ENCODE data around the gene PPP1R36. TPM values are rescaled to one million over a fixed set of nuclear protein-coding genes. Genes with fewer than 3 reads are reported as not detected.
A peak's percentile ranks its signal among the peaks of the same experiment; 100 is the strongest.
"Not testable (repeated sequence)": the region's sequence is repeated elsewhere in the genome, so short reads cannot be mapped to it uniquely, and the experiment has no call there.

PPP1R36 gene
- total RNA-seq, 1 donor from 2014 or later = not detected

DNA sequence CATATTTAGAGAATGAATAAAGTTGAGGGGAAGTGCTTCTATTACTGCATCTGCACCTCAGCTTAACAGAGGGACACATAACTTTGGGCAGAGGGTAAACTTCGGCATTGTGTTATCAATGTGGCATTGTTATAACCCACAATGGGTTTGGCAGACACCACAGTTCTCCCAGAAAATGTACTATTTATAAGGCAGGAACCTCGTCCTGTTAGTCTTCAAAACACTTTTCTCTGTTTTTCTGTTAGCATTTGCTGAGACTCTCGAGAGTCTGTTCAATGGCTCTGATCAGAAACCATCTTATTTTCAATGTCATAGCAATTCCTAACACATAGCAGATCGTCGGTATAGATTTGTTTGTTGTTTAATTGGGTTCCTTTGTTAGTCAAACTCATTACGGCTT lies 13.9 kb downstream of the PPP1R36 start:
- peaks cover 3 to 22% of the 10 kb centered on the region in 2 donors for H3K4me1 ChIP-seq
- H3K27me3 ChIP-seq = no peaks in the 10 kb centered on the region
- intact Hi-C loops (cut with DNase I) = no loop called here
- no peaks in the 10 kb centered on the region for H3K9me3 ChIP-seq
- no peak overlapping the region for H3K4me3 ChIP-seq
- no peak overlapping the region for H3K27ac ChIP-seq
- H3K36me3 ChIP-seq = no peaks in the 10 kb centered on the region
- DNase-seq (ENCODE audit: low spot score in 2 of 2) = no peak
- TF ChIP-seq, protein P1, sequence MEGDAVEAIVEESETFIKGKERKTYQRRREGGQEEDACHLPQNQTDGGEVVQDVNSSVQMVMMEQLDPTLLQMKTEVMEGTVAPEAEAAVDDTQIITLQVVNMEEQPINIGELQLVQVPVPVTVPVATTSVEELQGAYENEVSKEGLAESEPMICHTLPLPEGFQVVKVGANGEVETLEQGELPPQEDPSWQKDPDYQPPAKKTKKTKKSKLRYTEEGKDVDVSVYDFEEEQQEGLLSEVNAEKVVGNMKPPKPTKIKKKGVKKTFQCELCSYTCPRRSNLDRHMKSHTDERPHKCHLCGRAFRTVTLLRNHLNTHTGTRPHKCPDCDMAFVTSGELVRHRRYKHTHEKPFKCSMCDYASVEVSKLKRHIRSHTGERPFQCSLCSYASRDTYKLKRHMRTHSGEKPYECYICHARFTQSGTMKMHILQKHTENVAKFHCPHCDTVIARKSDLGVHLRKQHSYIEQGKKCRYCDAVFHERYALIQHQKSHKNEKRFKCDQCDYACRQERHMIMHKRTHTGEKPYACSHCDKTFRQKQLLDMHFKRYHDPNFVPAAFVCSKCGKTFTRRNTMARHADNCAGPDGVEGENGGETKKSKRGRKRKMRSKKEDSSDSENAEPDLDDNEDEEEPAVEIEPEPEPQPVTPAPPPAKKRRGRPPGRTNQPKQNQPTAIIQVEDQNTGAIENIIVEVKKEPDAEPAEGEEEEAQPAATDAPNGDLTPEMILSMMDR (IDR thresholded peaks at IDR 0.05) = no peak

DNA sequence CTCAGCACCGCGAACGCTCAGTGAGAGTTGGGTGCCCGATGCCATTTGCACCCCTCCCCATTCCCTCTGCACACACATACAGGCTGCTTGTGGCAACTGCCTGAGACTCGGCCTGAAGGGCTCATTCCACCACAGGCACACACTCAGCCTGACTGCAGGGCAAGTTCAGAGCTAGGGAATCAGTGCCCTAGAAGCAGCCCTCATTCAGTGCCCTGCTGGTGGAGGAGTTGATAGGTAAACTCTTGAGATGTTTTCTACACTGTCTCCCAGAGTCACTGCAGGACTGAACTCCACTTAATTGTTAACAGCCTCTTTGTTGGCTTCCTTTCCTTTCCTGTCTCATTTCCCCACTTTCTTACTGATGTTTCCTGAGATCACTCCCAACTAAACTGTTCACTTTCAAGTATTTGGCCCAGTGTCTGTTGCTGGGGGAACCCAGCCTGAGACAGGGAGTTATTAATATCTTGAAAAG lies 16.9 kb downstream of the PPP1R36 start:
- no peaks in the 10 kb centered on the region for H3K9me3 ChIP-seq
- no peaks in the 10 kb centered on the region for H3K36me3 ChIP-seq
- intact Hi-C loops (cut with DNase I) = no loop called here
- H3K4me3 ChIP-seq = no peak overlapping the region
- H3K27me3 ChIP-seq = no peaks in the 10 kb centered on the region
- TF ChIP-seq, protein P1 (IDR thresholded peaks at IDR 0.05) = no peak
- no peak for DNase-seq (ENCODE audit: low spot score in 2 of 2)
- H3K4me1 ChIP-seq = peaks cover 3 to 33% of the 10 kb centered on the region in 2 donors
- H3K27ac ChIP-seq = peak overlapping the region; percentile 73 to 76

DNA sequence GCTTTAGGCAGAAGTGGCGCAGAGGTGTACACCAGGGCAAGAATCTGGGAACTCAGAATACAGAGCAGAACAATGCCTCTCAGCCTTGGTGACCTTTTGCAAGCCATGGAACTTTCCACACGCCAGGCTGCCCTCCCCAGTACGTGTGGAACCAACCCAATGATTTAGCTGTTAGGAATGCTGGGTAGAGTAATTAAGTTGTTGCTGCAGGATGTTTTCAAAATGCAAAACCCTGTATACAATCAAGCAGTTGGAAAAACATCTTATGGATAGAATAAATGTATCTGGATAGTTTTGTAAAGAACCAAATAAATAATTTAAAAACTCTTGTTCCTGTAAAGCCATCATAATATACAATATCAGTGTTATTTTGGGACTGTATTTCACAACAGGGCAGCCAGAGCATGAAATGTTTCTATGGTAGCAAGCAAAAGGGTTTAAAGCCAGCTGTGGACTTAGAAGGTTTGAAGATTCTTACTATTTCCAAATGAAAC lies 19.4 kb downstream of the PPP1R36 start:
- intact Hi-C loops (cut with DNase I) = loop anchor here (1.0 kb wide), 1 partner anchor 29 kb away; the partner anchor contains the start of gene HSPA2
- no peaks in the 10 kb centered on the region for H3K9me3 ChIP-seq
- peak overlapping the region in 1 of 2 donors; percentile 6 for H3K4me3 ChIP-seq
- H3K27ac ChIP-seq = peak overlapping the region; percentile 71 to 72
- TF ChIP-seq, protein P1 (IDR thresholded peaks at IDR 0.05) = no peak
- no peaks in the 10 kb centered on the region for H3K36me3 ChIP-seq
- peak; percentile 12 to 86 for DNase-seq (ENCODE audit: low spot score in 2 of 2)
- no peaks in the 10 kb centered on the region for H3K27me3 ChIP-seq
- H3K4me1 ChIP-seq = peaks cover 6 to 38% of the 10 kb centered on the region in 2 donors

DNA sequence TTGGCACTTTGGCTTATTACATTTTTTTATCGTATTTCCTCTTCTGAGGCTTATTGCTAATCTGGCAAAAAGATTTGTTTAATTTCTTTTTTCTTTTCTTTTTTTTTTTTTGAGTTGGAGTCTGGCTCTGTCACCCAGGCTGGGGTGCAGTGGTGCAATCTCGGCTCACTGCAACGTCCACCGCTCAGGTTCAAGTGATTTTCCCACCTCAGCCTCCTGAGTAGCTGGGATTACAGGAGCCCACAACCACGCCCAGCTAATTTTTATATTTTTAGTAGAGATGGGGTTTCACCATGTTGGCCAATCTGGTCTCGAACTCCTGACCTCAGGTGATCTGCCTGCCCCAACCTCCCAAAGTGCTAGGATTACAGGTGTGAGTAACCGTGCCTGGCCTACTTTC lies 19.9 kb downstream of the PPP1R36 start:
- H3K27ac ChIP-seq = peak overlapping the region; percentile 71 to 72
- DNase-seq (ENCODE audit: low spot score in 2 of 2); H3K36me3 ChIP-seq; H3K27me3 ChIP-seq; H3K9me3 ChIP-seq: not testable (repeated sequence)
- H3K4me3 ChIP-seq = peak overlapping the region in 1 of 2 donors; percentile 6
- intact Hi-C loops (cut with DNase I) = loop anchor here (1.0 kb wide), 1 partner anchor 29 kb away; the partner anchor contains the start of gene HSPA2
- peaks cover 6 to 38% of the 10 kb centered on the region in 2 donors for H3K4me1 ChIP-seq

DNA sequence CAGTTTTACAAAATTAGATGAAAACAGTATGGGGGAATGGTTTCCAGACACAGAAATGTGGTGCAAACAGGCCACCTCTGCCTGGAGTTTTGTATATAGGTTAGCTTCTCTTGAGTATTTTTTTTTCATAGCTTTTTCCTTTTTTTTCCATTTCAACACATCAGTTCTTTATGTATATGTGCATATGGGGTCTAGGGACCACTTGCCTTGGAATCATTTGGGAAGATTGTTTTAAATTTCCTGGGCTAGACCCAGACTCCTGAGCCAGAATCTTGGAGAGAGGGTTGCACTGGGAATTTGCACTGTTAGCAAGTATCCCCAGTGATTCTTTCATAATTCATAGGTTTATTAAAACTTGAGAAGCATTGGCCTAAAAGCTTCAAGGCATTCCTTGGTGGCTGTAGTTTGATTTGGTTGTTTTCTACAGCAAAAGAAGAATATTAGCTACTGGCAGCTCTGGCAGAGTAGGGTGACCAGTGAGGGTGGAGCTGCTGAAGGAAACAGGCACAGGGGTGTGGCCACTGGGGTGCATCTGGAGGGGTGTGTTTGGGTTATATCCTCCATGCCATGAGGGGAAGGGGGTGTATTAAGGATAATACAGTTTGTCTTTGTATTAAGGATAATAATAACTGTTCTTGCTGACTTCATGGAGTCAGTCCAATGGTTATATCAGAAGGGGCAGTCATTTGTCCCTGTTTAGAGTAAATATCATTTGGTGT lies 22.8 kb downstream of the PPP1R36 start:
- DNase-seq (ENCODE audit: low spot score in 2 of 2) = no peak
- no peaks in the 10 kb centered on the region for H3K9me3 ChIP-seq
- H3K27me3 ChIP-seq = no peaks in the 10 kb centered on the region
- TF ChIP-seq, protein P1 (IDR thresholded peaks at IDR 0.05) = no peak
- peak overlapping the region in 1 of 2 donors; percentile 9 for H3K27ac ChIP-seq
- H3K4me3 ChIP-seq = no peak overlapping the region
- H3K36me3 ChIP-seq = no peaks in the 10 kb centered on the region
- intact Hi-C loops (cut with DNase I) = no loop called here
- peaks cover 3 to 23% of the 10 kb centered on the region in 2 donors for H3K4me1 ChIP-seq

DNA sequence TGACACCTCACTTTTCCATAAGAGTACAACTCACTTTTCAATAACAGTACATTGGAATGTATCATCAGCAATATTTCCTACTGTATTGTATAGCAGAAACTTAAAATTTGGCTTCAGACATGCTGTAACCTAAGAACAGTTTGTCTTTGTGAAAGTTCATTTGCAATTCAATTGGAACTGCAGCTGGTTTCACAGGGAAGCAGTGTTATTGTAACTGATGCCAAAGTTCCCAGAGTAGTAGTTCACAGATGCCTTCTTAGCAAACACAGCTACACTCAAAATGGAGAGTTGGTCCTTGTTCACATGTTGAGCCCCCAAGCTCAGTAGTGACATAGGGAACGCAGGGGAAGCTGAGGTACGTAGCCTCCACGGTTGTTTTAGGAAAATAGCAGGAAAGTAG lies 23.3 kb downstream of the PPP1R36 start:
- H3K36me3 ChIP-seq = no peaks in the 10 kb centered on the region
- intact Hi-C loops (cut with DNase I) = no loop called here
- peaks cover 3 to 20% of the 10 kb centered on the region in 2 donors for H3K4me1 ChIP-seq
- no peaks in the 10 kb centered on the region for H3K27me3 ChIP-seq
- H3K4me3 ChIP-seq = no peak overlapping the region
- DNase-seq (ENCODE audit: low spot score in 2 of 2) = no peak
- H3K27ac ChIP-seq = peak overlapping the region in 1 of 2 donors; percentile 9
- TF ChIP-seq, protein P1 (IDR thresholded peaks at IDR 0.05) = no peak
- no peaks in the 10 kb centered on the region for H3K9me3 ChIP-seq
